Fibroblast of villous mesenchyme (primary cell): ENCODE results near the gene OR7D4. TPM values are rescaled to one million over a fixed set of nuclear protein-coding genes. Genes with fewer than 3 reads are reported as not detected.
"Not testable (repeated sequence)": the region's sequence is repeated elsewhere in the genome, so short reads cannot be mapped to it uniquely, and the experiment has no call there.

ENCODE experiments used
- DNase-seq: peaks from one replicate; pipeline ENCODE4 v3.0.0-alpha.2; 2010; ENCODE audit warnings: low read depth
- H3K4me3 ChIP-seq: 2 replicates; pipeline ENCODE4 v1.5.1; 2011; ENCODE audit warnings: low read depth, mild to moderate bottlenecking, low read length
- CTCF ChIP-seq: IDR thresholded peaks from 2 replicates; pipeline ENCODE4 v1.5.1; 2012; ENCODE audit warnings: low read depth, mild to moderate bottlenecking, low read length; ENCODE audit not compliant: insufficient read depth
- total RNA-seq: library from RNA; depleted of rRNA; stranded (reverse); fragments of >200 nt; gene quantifications from 2 replicates; pipeline ENCODE4 v1.2.3, GENCODE V29; 2012

Gene OR7D4
- not detected in 2 replicates for total RNA-seq

GRCh38 chr19:9219489-9219888 is at the start of gene OR7D4:
OR7D4 (minus strand) TSS chr19:9219589; CDS start chr19:9214837, 4,752 bp downstream.
- H3K4me3 ChIP-seq: no peak within 1 kb of the TSS
- TF ChIP-seq CTCF: no peak
- no peak for DNase-seq

- no peak for DNase-seq
- no peak for TF ChIP-seq CTCF
These were observed 31.8 kb upstream of the OR7D4 start for GRCh38 chr19:9251236-9251635.

GRCh38 chr19:9250630-9251029 is 31.2 kb upstream of the OR7D4 start, which contains the start of gene OR7E24:
OR7E24 (plus strand) TSS chr19:9250930; CDS start chr19:9251044, 114 bp downstream.
- DNase-seq: no peak
- no peak for TF ChIP-seq CTCF
- no peak within 1 kb of the TSS for H3K4me3 ChIP-seq

More at GRCh38 chr19:9251236-9251635, 31.8 kb upstream of the OR7D4 start:
- H3K4me3 ChIP-seq: no peak overlapping the region

GRCh38 chr19:9205501-9206113 is 13.8 kb downstream of the OR7D4 start:
- peak; percentile 61 for DNase-seq
- peak; percentile 89 for TF ChIP-seq CTCF

GRCh38 chr19:9198044-9198443 is 21.3 kb downstream of the OR7D4 start:
- not testable (repeated sequence) for H3K4me3 ChIP-seq, DNase-seq

More at GRCh38 chr19:9205501-9206113, 13.8 kb downstream of the OR7D4 start:
- H3K4me3 ChIP-seq: peak overlapping the region; percentile 53

- H3K4me3 ChIP-seq: no peak overlapping the region
- DNase-seq: no peak
- no peak for TF ChIP-seq CTCF
These were observed 29.9 kb downstream of the OR7D4 start for GRCh38 chr19:9189535-9189934.

- H3K4me3 ChIP-seq: no peak overlapping the region
- DNase-seq: no peak
- no peak for TF ChIP-seq CTCF
These were observed 32.2 kb downstream of the OR7D4 start for GRCh38 chr19:9187191-9187590.
